Muscle of leg (tissue), 11 donors: Measurements from ENCODE around the gene DENND4A. TPM values are rescaled to one million over a fixed set of nuclear protein-coding genes. Genes with fewer than 3 reads are reported as not detected.

Source experiments
- DNase-seq: peaks from one replicate; pipeline ENCODE4 v3.0.0; 2013
- H3K27ac ChIP-seq: one replicate; pipeline ENCODE4 v1.5.1; 2013; ENCODE audit warnings: mild to moderate bottlenecking, low read length, control low read depth
- H3K27me3 ChIP-seq: one replicate; pipeline ENCODE4 v1.6.1; 2013; ENCODE audit warnings: low read length; ENCODE audit not compliant: control insufficient read depth, insufficient read depth
- H3K36me3 ChIP-seq: one replicate; pipeline ENCODE4 v1.6.1; 2013; ENCODE audit warnings: low read length; ENCODE audit not compliant: control insufficient read depth, insufficient read depth
- H3K4me1 ChIP-seq: one replicate; pipeline ENCODE4 v1.6.1; 2013; ENCODE audit warnings: low read length; ENCODE audit not compliant: control insufficient read depth, insufficient read depth
- H3K4me3 ChIP-seq: one replicate; pipeline ENCODE4 v1.5.1; 2013; ENCODE audit warnings: low read length, control low read depth
- H3K9me3 ChIP-seq: replicated peaks from 2 replicates; pipeline ENCODE4 v1.6.1; 2013; ENCODE audit warnings: low read depth, low read length; ENCODE audit not compliant: control insufficient read depth
- WGBS: methylation state at CpG from one replicate; pipeline ENCODE4 v1.1.5; 2013; ENCODE audit warnings: missing lambda C conversion rate; ENCODE audit not compliant: insufficient coverage; 5-methylcytosine and 5-hydroxymethylcytosine counted together
- polyA plus RNA-seq, 8 donors: library from polyadenylated mRNA; unstranded; fragments of 120-200 nt; gene quantifications; one replicate each; pipeline versions ENCODE4 v1.2.1 to v1.2.3, GENCODE V29; 2013; ENCODE audit warnings: inconsistent platforms in 1 of 8, low replicate concordance in 1 of 8; ENCODE audit not compliant: insufficient read length in 8 of 8, insufficient read depth in 1 of 8
- total RNA-seq: library from RNA; stranded (reverse); fragments of 120-200 nt; gene quantifications from one replicate; pipeline ENCODE4 v1.2.4, GENCODE V29; 2013

The DENND4A gene
- total and polyA plus RNA-seq, 9 donors = 8.6 to 19.5 (median 11.5) TPM

GRCh38 chr15:65690173-65690572 is 101.9 kb downstream of the DENND4A start:
- no peak for DNase-seq
- H3K36me3 ChIP-seq = peaks cover 17% of the 10 kb centered on the region
- no peaks in the 10 kb centered on the region for H3K9me3 ChIP-seq
- WGBS = no CpG with 5 or more reads among the region's 1 CpG
- H3K27ac ChIP-seq = no peak overlapping the region
- H3K4me1 ChIP-seq = no peaks in the 10 kb centered on the region
- H3K27me3 ChIP-seq = no peaks in the 10 kb centered on the region
- H3K4me3 ChIP-seq = no peak overlapping the region

GRCh38 chr15:65688462-65688861 is 103.6 kb downstream of the DENND4A start:
- Histone ChIP-seq H3K4me1 (no peaks in the 10 kb centered on the region), H3K9me3 (no peaks in the 10 kb centered on the region), H3K27ac (no peak overlapping the region), H3K27me3 (no peaks in the 10 kb centered on the region), H3K36me3 (peaks cover 17% of the 10 kb centered on the region), H3K4me3 (no peak overlapping the region)
- DNase-seq = no peak
- WGBS = no CpG with 5 or more reads among the region's 1 CpG

GRCh38 chr15:65682404-65682911 is 109.6 kb downstream of the DENND4A start:
- H3K9me3 ChIP-seq = no peaks in the 10 kb centered on the region
- H3K27me3 ChIP-seq = no peaks in the 10 kb centered on the region
- no peak for DNase-seq
- no CpG with 5 or more reads among the region's 2 CpGs for WGBS
- no peak overlapping the region for H3K4me3 ChIP-seq
- no peaks in the 10 kb centered on the region for H3K4me1 ChIP-seq
- no peak overlapping the region for H3K27ac ChIP-seq
- no peaks in the 10 kb centered on the region for H3K36me3 ChIP-seq

DNA sequence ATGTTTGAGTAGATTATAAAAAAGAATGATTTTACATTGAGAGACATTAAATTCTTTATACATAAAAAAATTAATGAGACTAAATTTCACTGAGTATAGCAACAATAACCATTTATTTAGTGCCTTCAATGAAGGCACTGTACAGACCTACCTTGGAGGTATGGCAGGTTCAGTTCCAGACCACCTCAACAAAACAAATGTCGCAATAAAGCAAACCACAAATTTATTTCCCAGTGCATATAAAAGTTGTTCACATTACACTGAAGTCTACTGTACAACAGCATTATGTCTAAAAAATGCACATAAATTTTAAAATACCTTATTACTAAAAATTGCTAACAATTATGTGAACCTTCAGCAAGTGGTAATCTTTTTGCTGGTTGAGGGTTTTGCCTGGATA is 111.5 kb downstream of the DENND4A start:
- Histone ChIP-seq H3K4me1 (no peaks in the 10 kb centered on the region), H3K9me3 (no peaks in the 10 kb centered on the region), H3K27me3 (no peaks in the 10 kb centered on the region), H3K4me3 (no peak overlapping the region), H3K27ac (no peak overlapping the region), H3K36me3 (peaks cover 2% of the 10 kb centered on the region)
- DNase-seq = no peak
- WGBS = no CpG with 5 or more reads among the region's 1 CpG

GRCh38 chr15:65676123-65676522 is 116.0 kb downstream of the DENND4A start:
- DNase-seq = no peak
- Histone ChIP-seq H3K9me3 (no peaks in the 10 kb centered on the region), H3K36me3 (peaks cover 7% of the 10 kb centered on the region), H3K4me3 (no peak overlapping the region), H3K27me3 (no peaks in the 10 kb centered on the region), H3K4me1 (no peaks in the 10 kb centered on the region), H3K27ac (no peak overlapping the region)
- 40% methylated on average over 1 of the region's 2 CpGs for WGBS

GRCh38 chr15:65675551-65675950 is 116.5 kb downstream of the DENND4A start:
- Histone ChIP-seq H3K4me1 (no peaks in the 10 kb centered on the region), H3K27ac (no peak overlapping the region), H3K9me3 (no peaks in the 10 kb centered on the region), H3K36me3 (peaks cover 7% of the 10 kb centered on the region), H3K4me3 (no peak overlapping the region), H3K27me3 (no peaks in the 10 kb centered on the region)
- no CpG with 5 or more reads among the region's 1 CpG for WGBS
- DNase-seq = no peak

DNA sequence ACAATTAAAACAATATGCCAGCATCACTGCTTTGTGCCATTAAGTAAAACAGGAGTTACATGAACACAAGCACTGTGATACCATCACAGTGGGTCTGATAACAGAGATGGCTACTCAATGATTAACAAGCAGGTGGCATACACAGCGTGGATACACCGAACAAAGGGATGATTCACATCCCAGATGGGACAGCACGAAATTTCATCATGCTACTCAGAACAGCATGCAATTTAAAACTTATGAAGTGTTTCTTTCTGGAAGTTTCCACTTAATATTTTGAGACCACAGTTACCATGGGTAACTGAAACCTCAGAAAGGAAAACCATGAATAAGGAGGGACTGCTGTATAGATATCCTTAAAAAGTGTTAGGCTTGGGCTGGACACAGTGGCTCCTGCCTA is 125.8 kb downstream of the DENND4A start:
- no peaks in the 10 kb centered on the region for H3K27me3 ChIP-seq
- 73% methylated on average over 2 of the region's 3 CpGs for WGBS
- H3K36me3 ChIP-seq = peaks cover 17% of the 10 kb centered on the region
- H3K9me3 ChIP-seq = no peaks in the 10 kb centered on the region
- no peak for DNase-seq
- H3K4me3 ChIP-seq = no peak overlapping the region
- H3K27ac ChIP-seq = no peak overlapping the region
- H3K4me1 ChIP-seq = no peaks in the 10 kb centered on the region

GRCh38 chr15:65663521-65663920 is 128.6 kb downstream of the DENND4A start:
- DNase-seq = no peak
- WGBS = 100% methylated on average over 1 of the region's 3 CpGs
- no peaks in the 10 kb centered on the region for H3K9me3 ChIP-seq
- H3K4me1 ChIP-seq = no peaks in the 10 kb centered on the region
- H3K4me3 ChIP-seq = no peak overlapping the region
- peaks cover 12% of the 10 kb centered on the region for H3K36me3 ChIP-seq
- no peak overlapping the region for H3K27ac ChIP-seq
- no peaks in the 10 kb centered on the region for H3K27me3 ChIP-seq

- no peak for DNase-seq
- H3K27ac ChIP-seq = no peak overlapping the region
- H3K4me1 ChIP-seq = no peaks in the 10 kb centered on the region
- H3K36me3 ChIP-seq = peaks cover 17% of the 10 kb centered on the region
- H3K4me3 ChIP-seq = no peak overlapping the region
- WGBS = no CpG with 5 or more reads among the region's 2 CpGs
- H3K9me3 ChIP-seq = no peaks in the 10 kb centered on the region
- no peaks in the 10 kb centered on the region for H3K27me3 ChIP-seq
These were observed 131.2 kb downstream of the DENND4A start for GRCh38 chr15:65660927-65661326.

DNA sequence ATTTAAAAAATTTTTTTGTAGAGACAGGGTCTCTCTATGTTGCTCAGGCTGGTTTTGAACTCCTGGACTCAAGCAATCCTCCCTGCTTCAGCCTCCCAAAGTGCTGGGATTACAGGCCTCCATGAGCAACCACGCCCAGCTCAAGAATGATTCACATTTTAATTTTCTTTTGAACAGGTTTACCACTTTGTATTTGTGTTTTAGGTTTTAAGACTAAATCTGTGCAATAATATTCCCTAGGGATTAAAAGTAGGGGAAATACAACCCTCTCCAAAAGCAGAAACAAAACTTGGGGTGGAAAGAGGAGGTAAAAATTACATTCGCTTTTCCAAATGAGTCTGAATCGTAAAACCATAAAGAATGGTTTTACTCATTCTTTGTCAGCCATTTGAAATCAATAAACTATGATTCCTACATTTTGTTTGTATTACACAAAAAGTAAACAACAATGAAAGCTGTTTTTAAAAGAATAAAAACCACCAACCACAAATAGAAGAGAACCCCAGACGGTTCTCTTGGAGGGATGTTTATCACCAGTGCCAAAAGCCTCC is 132.5 kb downstream of the DENND4A start:
- DNase-seq = no peak
- no peak overlapping the region for H3K4me3 ChIP-seq
- H3K27me3 ChIP-seq = no peaks in the 10 kb centered on the region
- no peak overlapping the region for H3K27ac ChIP-seq
- no peaks in the 10 kb centered on the region for H3K4me1 ChIP-seq
- peaks cover 15% of the 10 kb centered on the region for H3K36me3 ChIP-seq
- WGBS = no CpG with 5 or more reads among the region's 4 CpGs
- H3K9me3 ChIP-seq = no peaks in the 10 kb centered on the region

GRCh38 chr15:65655457-65655856 is 136.6 kb downstream of the DENND4A start:
- Histone ChIP-seq H3K9me3 (no peaks in the 10 kb centered on the region), H3K4me3 (no peak overlapping the region), H3K4me1 (no peaks in the 10 kb centered on the region), H3K36me3 (peaks cover 35% of the 10 kb centered on the region), H3K27ac (no peak overlapping the region), H3K27me3 (no peaks in the 10 kb centered on the region)
- WGBS = 60% methylated on average over 1 of the region's 4 CpGs
- no peak for DNase-seq
